ENCODE measurements around the gene PNPLA7.
"Not testable (repeated sequence)": the region's sequence is repeated elsewhere in the genome, so short reads cannot be mapped to it uniquely, and the experiment has no call there.

Gene PNPLA7

GRCh38 chr9:137524161-137524980 is 25.8 kb downstream of the PNPLA7 start:
- Histone ChIP-seq H3K36me3 (no peaks in the 10 kb centered on the region), H3K4me3 (ENCODE audit: low read depth in 1 of 2, low read length in 1 of 2) (no peak overlapping the region), H3K27me3 (no peaks in the 10 kb centered on the region), H3K9me3 (no peaks in the 10 kb centered on the region), H3K27ac (no peak overlapping the region), H3K4me1 (ENCODE audit: control insufficient read depth in 1 of 2, insufficient read depth in 1 of 2, low read depth in 1 of 2, low read length in 1 of 2) (no peaks in the 10 kb centered on the region)
- TF ChIP-seq CTCF (IDR thresholded peaks at IDR 0.05): no peak

- TF ChIP-seq CTCF (IDR thresholded peaks at IDR 0.05): no peak
- no peaks in the 10 kb centered on the region for H3K9me3 ChIP-seq
- H3K27me3 ChIP-seq: no peaks in the 10 kb centered on the region
- no peak overlapping the region for H3K4me3 ChIP-seq (ENCODE audit: low read depth in 1 of 2, low read length in 1 of 2)
- no peak overlapping the region for H3K27ac ChIP-seq
- no peaks in the 10 kb centered on the region for H3K4me1 ChIP-seq (ENCODE audit: control insufficient read depth in 1 of 2, insufficient read depth in 1 of 2, low read depth in 1 of 2, low read length in 1 of 2)
- no peaks in the 10 kb centered on the region for H3K36me3 ChIP-seq
Measured at GRCh38 chr9:137522746-137523455, 27.3 kb downstream of the PNPLA7 start.

GRCh38 chr9:137521405-137521985 is 28.7 kb downstream of the PNPLA7 start:
- no peaks in the 10 kb centered on the region for H3K4me1 ChIP-seq (ENCODE audit: control insufficient read depth in 1 of 2, insufficient read depth in 1 of 2, low read depth in 1 of 2, low read length in 1 of 2)
- H3K9me3 ChIP-seq: no peaks in the 10 kb centered on the region
- no peaks in the 10 kb centered on the region for H3K36me3 ChIP-seq
- H3K27ac ChIP-seq: no peak overlapping the region
- no peak for TF ChIP-seq CTCF (IDR thresholded peaks at IDR 0.05)
- H3K27me3 ChIP-seq: no peaks in the 10 kb centered on the region
- H3K4me3 ChIP-seq (ENCODE audit: low read depth in 1 of 2, low read length in 1 of 2): no peak overlapping the region

DNA sequence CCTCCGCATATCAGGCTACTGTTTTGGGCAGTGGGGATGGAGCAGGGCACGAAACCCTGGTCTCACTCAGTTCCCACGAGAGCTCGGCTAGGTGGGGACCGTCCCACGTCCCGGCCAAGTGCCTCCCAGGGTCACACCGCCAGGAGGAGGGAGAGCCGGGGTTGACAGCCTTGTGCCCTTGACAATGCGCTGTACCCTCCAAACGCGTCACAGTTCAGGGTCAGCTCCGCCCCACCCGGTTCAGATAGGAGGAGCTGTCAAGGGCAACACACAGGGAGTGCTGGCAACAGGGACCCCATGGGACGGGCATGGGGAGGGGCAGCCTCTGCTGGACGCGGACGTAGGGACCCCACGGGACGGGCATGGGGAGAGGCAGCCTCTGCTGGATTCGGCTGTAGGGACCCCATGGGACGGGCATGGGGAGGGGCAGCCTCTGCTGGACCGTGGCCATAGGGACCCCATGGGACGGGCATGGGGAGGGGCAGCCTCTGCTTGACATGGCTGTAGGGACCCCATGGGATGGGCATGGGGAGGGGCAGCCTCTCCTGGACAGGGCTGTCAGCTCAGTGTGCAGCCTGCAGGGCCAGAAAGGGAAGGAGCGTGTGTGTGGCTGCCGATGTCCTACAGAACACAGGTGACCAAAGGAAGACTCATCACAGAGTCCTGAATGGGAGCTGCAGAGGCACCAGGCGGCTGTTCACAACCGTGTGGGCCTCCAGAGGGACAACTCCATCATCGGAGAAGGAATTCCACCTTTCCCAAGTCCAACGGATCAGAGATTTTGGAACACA is 29.4 kb downstream of the PNPLA7 start:
- Histone ChIP-seq H3K27me3 (no peaks in the 10 kb centered on the region), H3K4me3 (ENCODE audit: low read depth in 1 of 2, low read length in 1 of 2) (no peak overlapping the region), H3K9me3 (no peaks in the 10 kb centered on the region), H3K27ac (no peak overlapping the region), H3K4me1 (ENCODE audit: control insufficient read depth in 1 of 2, insufficient read depth in 1 of 2, low read depth in 1 of 2, low read length in 1 of 2) (no peaks in the 10 kb centered on the region), H3K36me3 (no peaks in the 10 kb centered on the region)
- no peak for TF ChIP-seq CTCF (IDR thresholded peaks at IDR 0.05)

GRCh38 chr9:137519553-137519952 is 30.6 kb downstream of the PNPLA7 start:
- no peaks in the 10 kb centered on the region for H3K27me3 ChIP-seq
- TF ChIP-seq CTCF (IDR thresholded peaks at IDR 0.05): no peak
- no peak overlapping the region for H3K4me3 ChIP-seq (ENCODE audit: low read depth in 1 of 2, low read length in 1 of 2)
- H3K27ac ChIP-seq: no peak overlapping the region
- no peaks in the 10 kb centered on the region for H3K4me1 ChIP-seq (ENCODE audit: control insufficient read depth in 1 of 2, insufficient read depth in 1 of 2, low read depth in 1 of 2, low read length in 1 of 2)
- H3K9me3 ChIP-seq: no peaks in the 10 kb centered on the region
- no peaks in the 10 kb centered on the region for H3K36me3 ChIP-seq

GRCh38 chr9:137518661-137519459 is 31.3 kb downstream of the PNPLA7 start:
- H3K9me3 ChIP-seq; H3K4me1 ChIP-seq (ENCODE audit: control insufficient read depth in 1 of 2, insufficient read depth in 1 of 2, low read depth in 1 of 2, low read length in 1 of 2); H3K27me3 ChIP-seq; H3K4me3 ChIP-seq (ENCODE audit: low read depth in 1 of 2, low read length in 1 of 2); H3K27ac ChIP-seq; H3K36me3 ChIP-seq: not testable (repeated sequence)
